ENCODE data around the gene IER3. TPM values are rescaled to one million over a fixed set of nuclear protein-coding genes. Genes with fewer than 3 reads are reported as not detected.

Gene IER3
- total and polyA plus RNA-seq, 2 of the 8 experiments (the other 6 are each of a cell fraction or from before 2014, with no cell fraction given) = 11.9 to 26.5 TPM

DNA sequence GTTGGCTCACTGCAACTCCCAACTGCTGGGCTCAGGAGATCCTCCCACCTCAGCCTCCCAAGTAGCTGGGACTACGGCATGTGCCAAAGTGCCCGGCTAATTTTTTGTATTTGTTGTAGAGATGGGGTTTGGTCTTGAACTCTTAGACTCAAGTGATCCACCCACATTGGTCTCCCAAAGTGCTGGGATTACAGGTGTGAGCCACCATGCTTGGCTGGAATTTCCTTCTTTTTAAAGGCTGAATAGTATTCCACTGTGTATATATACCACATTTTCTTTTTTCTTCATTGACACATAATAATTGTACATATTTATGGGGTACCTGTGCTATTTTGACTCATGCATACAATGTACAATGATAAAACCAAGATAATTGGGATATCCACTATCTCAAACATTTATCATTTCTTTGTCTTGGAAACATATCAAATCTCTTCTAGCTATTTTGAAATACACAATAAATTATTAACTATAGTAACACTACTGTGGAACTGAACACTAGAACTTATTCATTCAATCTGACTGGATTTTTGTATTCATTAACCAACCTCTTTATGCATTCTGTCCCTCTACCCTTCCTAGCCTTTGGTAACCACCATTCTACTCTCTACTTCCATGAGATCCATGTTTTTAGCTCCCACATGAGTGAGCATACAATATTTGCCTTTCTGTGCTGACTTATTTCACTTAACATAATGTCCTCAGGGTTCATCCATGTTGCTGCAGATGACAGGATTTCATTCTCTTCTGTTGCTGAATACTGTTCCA is 35.1 kb downstream of the IER3 start (continued):
- TF ChIP-seq TBP (IDR thresholded peaks at IDR 0.05; ENCODE audit: low read depth, low read length) = no peak
- TF ChIP-seq KDM5A (IDR thresholded peaks at IDR 0.05; ENCODE audit: low read length) = no peak
- TF ChIP-seq, protein P1, sequence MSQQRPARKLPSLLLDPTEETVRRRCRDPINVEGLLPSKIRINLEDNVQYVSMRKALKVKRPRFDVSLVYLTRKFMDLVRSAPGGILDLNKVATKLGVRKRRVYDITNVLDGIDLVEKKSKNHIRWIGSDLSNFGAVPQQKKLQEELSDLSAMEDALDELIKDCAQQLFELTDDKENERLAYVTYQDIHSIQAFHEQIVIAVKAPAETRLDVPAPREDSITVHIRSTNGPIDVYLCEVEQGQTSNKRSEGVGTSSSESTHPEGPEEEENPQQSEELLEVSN (IDR thresholded peaks at IDR 0.05) = no peak
- TF ChIP-seq, protein P2, sequence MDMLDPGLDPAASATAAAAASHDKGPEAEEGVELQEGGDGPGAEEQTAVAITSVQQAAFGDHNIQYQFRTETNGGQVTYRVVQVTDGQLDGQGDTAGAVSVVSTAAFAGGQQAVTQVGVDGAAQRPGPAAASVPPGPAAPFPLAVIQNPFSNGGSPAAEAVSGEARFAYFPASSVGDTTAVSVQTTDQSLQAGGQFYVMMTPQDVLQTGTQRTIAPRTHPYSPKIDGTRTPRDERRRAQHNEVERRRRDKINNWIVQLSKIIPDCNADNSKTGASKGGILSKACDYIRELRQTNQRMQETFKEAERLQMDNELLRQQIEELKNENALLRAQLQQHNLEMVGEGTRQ (IDR thresholded peaks at IDR 0.05; ENCODE audit: low read length) = no peak
- TF ChIP-seq SUZ12 (IDR thresholded peaks at IDR 0.05; ENCODE audit: low read length) = no peak
- no peak for TF ChIP-seq SIX5 (IDR thresholded peaks at IDR 0.05; ENCODE audit: low read depth, low read length)
